Osteocyte (in vitro differentiated cells): ENCODE results near the gene TRMT112. TPM values are rescaled to one million over a fixed set of nuclear protein-coding genes. Genes with fewer than 3 reads are reported as not detected.
"Not testable (repeated sequence)": the region's sequence is repeated elsewhere in the genome, so short reads cannot be mapped to it uniquely, and the experiment has no call there.

Experiments used
- DNase-seq: peaks from one replicate; pipeline ENCODE4 v3.0.0; 2021; ENCODE audit warnings: mixed read lengths; ENCODE audit not compliant: unreplicated experiment; ENCODE audit errors: extremely low spot score
- H3K27ac Mint-ChIP-seq: one replicate; pipeline ENCODE4 v1.8.0; 2021; ENCODE audit warnings: mild to moderate bottlenecking, mixed read lengths; ENCODE audit not compliant: unreplicated experiment
- H3K27me3 Mint-ChIP-seq: one replicate; pipeline ENCODE4 v1.8.0; 2021; ENCODE audit warnings: mixed read lengths; ENCODE audit not compliant: unreplicated experiment
- H3K36me3 Mint-ChIP-seq: one replicate; pipeline ENCODE4 v1.8.0; 2021; ENCODE audit warnings: mixed read lengths; ENCODE audit not compliant: unreplicated experiment
- H3K4me1 Mint-ChIP-seq: one replicate; pipeline ENCODE4 v1.8.0; 2021; ENCODE audit warnings: mixed read lengths; ENCODE audit not compliant: unreplicated experiment
- H3K4me3 Mint-ChIP-seq: one replicate; pipeline ENCODE4 v1.8.0; 2021; ENCODE audit warnings: mild to moderate bottlenecking, moderate library complexity, mixed read lengths; ENCODE audit not compliant: unreplicated experiment
- H3K9me3 Mint-ChIP-seq: one replicate; pipeline ENCODE4 v1.8.0; 2021; ENCODE audit warnings: mixed read lengths; ENCODE audit not compliant: unreplicated experiment
- total RNA-seq: library from RNA; stranded (reverse); gene quantifications from 2 replicates; pipeline ENCODE4 v1.2.1, GENCODE V29; 2021
- TF ChIP-seq, protein P1 (sequence below): fragments of 200-600 bp; sonication (generic); IDR thresholded peaks from 2 replicates; pipeline ENCODE4 v1.5.0; 2021; ENCODE audit warnings: antibody characterized with exemption, mild to moderate bottlenecking, moderate library complexity

The TRMT112 gene
- total RNA-seq, 1 donor from 2014 or later: 159 TPM

DNA sequence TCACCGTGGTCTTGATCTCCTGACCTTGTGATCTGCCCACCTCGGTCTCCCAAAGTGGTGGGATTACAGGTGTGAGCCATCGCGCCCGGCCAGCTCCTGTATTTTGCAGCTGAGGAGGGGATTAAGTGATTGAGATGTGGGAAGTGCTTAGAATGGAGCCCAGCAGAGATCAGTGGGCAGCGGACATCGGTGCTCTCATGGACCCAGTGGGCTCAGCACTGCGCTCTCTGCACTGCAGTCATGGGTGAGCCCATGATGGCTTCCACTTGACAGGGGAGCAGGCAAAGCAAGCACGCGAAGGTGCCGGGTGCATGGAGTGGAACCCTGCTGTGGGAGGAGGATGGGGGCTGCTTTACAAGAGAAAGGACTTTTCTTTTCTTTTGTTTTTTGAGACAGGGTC is 13.5 kb upstream of the TRMT112 start:
- no peak overlapping the region for H3K27ac Mint-ChIP-seq
- DNase-seq: no peak
- no peaks in the 10 kb centered on the region for H3K36me3 Mint-ChIP-seq
- H3K4me3 Mint-ChIP-seq: no peak overlapping the region
- no peaks in the 10 kb centered on the region for H3K9me3 Mint-ChIP-seq
- TF ChIP-seq, protein P1, sequence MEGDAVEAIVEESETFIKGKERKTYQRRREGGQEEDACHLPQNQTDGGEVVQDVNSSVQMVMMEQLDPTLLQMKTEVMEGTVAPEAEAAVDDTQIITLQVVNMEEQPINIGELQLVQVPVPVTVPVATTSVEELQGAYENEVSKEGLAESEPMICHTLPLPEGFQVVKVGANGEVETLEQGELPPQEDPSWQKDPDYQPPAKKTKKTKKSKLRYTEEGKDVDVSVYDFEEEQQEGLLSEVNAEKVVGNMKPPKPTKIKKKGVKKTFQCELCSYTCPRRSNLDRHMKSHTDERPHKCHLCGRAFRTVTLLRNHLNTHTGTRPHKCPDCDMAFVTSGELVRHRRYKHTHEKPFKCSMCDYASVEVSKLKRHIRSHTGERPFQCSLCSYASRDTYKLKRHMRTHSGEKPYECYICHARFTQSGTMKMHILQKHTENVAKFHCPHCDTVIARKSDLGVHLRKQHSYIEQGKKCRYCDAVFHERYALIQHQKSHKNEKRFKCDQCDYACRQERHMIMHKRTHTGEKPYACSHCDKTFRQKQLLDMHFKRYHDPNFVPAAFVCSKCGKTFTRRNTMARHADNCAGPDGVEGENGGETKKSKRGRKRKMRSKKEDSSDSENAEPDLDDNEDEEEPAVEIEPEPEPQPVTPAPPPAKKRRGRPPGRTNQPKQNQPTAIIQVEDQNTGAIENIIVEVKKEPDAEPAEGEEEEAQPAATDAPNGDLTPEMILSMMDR: no peak
- H3K4me1 Mint-ChIP-seq: peaks cover 10% of the 10 kb centered on the region
- peaks cover 6% of the 10 kb centered on the region for H3K27me3 Mint-ChIP-seq

DNA sequence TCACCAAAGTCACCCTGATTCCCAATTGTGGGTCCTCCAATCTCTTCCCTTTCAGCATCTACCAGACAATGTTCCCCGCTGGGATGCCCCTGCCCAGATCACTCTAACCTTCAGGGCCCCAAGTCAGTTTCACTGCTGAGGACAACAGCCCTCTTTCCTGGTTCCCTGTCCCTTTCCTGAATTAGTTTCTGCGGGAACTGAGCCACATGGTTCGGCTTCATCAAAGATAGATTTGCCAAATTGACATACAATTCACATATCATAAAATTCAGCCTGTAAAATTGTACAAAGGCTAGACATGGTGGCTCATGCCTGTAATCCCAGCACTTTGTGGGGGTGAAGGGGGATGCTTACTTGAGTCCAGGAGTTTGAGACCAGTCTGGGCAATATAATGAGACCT is 10.6 kb upstream of the TRMT112 start:
- Mint-ChIP-seq H3K9me3 (no peaks in the 10 kb centered on the region), H3K27ac (no peak overlapping the region), H3K4me3 (no peak overlapping the region), H3K36me3 (no peaks in the 10 kb centered on the region), H3K4me1 (peaks cover 5% of the 10 kb centered on the region), H3K27me3 (peaks cover 6% of the 10 kb centered on the region)
- no peak for DNase-seq
- TF ChIP-seq, protein P1: no peak

DNA sequence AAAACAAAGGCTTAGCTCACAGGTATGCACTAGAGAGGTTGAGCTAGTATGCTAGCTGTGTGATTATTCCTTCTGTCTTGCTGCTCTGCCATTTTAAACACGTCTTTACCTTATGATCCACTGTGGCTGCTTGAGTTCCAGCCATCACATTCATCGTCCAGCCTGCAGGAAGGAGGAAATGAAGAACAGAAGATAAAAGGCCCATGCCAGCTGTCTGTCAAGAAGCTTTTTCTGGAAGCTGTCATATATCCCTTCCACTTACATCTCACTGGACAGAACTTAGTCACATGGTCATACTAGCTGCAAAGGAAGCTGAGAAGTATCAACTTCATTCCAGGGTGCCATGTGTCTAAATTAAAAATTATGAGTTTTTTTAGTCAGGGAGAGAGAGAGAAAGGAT is 10.0 kb upstream of the TRMT112 start:
- DNase-seq: no peak
- peaks cover 6% of the 10 kb centered on the region for H3K27me3 Mint-ChIP-seq
- peaks cover 5% of the 10 kb centered on the region for H3K4me1 Mint-ChIP-seq
- H3K27ac Mint-ChIP-seq: no peak overlapping the region
- H3K4me3 Mint-ChIP-seq: no peak overlapping the region
- TF ChIP-seq, protein P1: no peak
- no peaks in the 10 kb centered on the region for H3K9me3 Mint-ChIP-seq
- H3K36me3 Mint-ChIP-seq: no peaks in the 10 kb centered on the region

DNA sequence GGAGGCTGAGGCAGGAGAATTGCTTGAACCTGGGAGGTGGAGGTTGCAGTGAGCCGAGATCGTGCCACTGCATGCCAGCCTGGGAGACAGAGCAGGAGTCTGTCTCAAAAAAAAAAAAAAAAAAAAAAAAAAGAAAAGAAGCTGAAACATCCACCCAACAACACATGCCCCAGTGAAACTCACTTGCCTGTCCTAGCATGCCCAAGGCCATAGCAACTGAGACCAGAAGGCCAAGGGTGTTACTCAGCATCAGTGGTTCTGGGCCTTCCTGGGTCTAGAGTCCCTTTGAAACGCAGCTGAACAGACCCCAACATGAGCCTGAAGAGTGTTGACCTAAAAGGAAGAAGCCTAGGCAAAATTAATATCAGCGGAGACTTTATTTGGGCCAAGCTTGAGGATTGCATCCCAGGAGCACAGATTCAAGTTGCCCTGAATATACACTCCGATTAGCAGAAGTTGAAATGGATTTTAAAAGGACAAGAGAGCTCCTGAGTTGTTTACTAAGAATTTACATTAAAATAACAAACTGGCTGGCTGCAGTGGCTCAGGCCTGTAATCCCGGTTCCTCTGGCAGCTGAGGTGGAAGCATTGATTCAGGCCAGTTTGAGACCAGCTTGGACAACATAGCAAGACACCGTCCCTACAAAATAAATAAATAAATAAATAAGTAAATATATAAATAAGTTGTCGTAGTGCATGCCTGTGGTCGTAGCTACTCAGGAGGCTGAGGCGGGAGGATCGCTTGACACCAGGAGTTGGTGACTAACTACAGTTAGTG is 7.5 kb upstream of the TRMT112 start:
- H3K36me3 Mint-ChIP-seq: peaks cover 17% of the 10 kb centered on the region
- H3K4me1 Mint-ChIP-seq: peaks cover 15% of the 10 kb centered on the region
- no peak overlapping the region for H3K4me3 Mint-ChIP-seq
- H3K9me3 Mint-ChIP-seq: no peaks in the 10 kb centered on the region
- H3K27me3 Mint-ChIP-seq: peaks cover 6% of the 10 kb centered on the region
- TF ChIP-seq, protein P1: no peak
- H3K27ac Mint-ChIP-seq: no peak overlapping the region
- no peak for DNase-seq

DNA sequence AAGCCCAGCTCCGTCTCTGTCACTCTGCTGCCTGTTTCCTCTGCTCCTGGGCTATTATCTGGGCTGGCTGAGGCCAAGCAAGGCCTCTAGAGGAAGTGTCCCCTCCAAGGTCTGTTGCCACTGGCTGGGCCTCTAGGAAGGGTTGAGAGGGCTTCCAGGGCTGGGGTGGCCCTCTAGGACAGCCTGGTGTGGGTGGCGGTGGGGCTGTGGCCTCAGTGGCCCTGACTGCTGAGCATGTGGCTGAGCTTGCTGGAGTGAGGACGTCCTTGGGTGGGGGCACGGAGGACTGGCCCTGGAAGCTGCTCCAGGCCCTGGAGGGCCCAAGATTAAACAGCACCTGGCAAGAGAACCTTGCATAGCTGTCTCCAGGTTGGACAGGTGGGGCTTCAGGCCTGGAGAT is 6.6 kb upstream of the TRMT112 start:
- DNase-seq, H3K27me3 Mint-ChIP-seq, H3K4me3 Mint-ChIP-seq, H3K27ac Mint-ChIP-seq, H3K9me3 Mint-ChIP-seq: not testable (repeated sequence)
- H3K36me3 Mint-ChIP-seq: peaks cover 17% of the 10 kb centered on the region
- H3K4me1 Mint-ChIP-seq: peaks cover 24% of the 10 kb centered on the region
